AG08396 (cell line): ENCODE measurements around the gene RIPK3.
"Not testable (repeated sequence)": the region's sequence is repeated elsewhere in the genome, so short reads cannot be mapped to it uniquely, and the experiment has no call there.

Experiments used
- DNase-seq: peaks from one replicate; pipeline ENCODE4 v3.0.0; 2012; ENCODE audit warnings: low spot score, mixed read lengths

RIPK3 gene

DNA sequence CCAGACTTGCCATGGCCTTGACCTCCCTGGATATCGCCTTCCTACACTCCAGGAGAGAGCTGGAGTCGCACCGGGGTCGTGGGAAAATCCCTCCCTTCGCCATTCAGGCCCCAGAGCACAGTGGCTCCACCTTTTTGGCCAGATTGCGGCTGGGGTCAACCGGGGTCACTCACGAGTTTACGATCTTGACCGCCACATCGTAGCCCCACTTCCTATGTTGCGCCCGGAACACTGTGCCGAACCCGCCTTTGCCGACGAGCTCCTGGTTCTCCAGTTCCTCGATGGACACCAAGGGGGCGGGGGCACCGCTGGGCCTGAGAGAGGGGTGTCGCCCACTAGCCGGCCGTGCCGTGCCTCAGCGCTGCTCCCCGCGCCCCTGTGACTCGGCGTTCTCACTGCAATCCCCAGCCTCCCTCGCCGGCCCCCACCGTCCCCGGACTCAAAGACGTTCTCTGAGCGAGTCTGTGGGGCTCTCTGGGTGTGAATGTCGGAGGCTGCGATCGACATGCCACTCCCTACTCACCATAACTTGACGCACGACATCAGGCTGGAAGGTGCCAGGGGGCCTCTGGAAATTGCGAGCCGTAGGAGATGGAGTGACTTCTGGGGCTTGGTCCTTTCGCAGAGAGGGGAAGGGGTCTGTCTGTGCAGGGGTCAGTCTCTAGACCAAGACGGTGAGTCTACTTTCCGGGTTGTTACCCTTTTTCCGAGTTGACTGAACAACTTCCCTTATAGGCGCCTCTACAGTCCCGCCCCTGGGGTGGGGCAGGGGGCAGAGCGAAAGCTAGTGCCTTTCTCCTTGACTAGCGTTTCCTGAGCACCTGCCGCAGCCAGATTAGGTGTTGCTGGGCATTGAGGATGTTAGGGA lies at the start of gene RIPK3:
TSS of gene RIPK3 (minus strand) at position 708 of the 868 bp plus-strand sequence. CDS start at position 543, 165 bp downstream.
- no peak for DNase-seq

DNA sequence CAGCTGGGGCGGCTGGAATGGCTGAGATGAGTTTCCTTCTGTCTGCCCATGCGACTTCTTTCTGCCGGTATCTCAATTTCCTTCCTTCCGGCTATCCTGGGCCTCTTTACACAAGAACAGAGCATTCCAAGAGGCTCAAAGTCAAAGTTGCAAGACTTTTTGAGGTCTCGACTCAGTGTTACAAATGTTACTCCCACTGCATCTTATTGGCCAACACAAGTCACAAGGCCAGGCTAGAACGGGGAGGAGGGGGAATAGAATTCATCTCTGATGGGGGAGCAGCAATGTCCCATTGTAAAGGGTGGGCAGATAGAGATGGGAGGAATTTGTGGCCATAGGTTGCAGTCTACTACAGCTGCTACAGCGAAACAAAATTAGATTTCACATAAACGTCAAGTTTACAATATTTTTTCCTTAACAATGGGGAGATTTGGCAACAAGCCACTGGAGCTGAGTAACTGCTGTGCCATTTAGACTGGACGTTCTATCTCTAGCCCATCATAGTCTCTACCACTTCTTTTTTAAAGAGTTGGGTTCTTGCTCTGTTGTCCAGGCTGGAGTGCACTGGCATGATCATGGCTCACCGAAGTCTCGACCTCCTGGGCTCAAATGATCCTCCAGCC lies 49.5 kb upstream of the RIPK3 start:
- DNase-seq: no peak

DNA sequence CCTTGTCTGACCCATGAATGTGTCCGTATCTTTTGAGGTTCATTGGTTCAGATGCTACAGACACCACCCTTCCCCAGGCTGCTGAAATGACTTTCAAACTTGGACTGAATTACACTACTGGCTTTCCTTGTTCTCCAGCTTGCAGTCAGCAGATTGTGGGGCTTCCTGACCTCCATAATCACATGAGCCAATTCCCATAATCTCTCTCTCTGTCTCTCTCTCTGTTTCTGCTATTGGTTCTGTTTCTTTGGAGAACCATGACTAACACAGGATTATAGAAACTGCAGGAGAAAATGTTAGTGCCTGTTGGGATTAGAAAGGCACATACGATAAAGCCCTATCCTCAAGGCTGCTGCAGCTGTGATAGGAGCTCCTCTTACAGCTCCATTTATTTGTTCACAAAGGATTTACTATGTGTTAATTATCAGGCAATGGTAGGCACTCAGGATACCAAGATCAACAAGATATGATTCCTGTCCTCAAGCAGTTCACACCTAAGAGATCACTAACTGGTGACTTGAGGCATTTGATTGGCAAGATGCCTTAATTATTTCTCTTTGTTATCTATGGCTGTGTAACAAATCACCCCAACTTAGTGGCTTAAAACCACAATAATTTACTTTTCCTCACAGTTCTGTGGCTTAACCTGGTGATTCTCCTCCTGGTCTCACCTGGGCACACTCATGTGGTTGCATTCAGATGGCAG lies 48.8 kb upstream of the RIPK3 start:
- no peak for DNase-seq

DNA sequence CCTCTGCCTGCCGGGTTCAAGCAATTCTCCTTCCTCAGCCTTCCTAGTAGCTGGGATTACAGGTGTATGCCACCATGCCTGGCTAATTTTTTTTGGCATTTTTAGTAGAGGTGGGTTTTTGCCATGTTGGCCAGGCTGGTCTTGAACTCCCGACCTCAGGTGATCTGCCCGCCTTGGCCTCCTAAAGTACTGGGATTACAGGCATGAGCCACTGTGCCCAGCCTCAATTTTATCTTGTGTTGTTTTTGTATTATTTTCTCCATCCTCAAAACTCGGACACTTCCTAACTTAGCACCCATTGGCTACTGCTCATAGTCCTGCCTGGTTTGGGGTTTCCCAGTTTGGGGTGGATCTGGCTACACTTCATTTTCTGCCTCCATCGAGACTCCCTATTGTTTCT lies 47.8 kb upstream of the RIPK3 start:
- DNase-seq: not testable (repeated sequence)

DNA sequence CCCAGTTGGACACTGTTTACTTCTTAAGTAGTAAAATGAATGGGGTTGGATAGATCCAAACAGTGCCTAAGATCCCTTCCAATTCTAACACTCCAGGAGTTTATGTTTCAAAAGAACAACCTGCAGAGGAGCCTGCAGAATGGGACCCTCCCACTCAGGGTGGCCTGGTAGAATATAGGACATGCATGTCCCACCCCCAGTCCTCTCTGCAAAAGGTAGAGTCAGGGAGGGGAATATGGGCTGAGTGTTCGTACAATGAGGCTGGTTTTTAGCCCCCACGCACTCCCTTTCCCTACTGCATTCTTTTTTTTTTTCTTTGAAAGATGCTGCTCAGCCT lies 47.2 kb upstream of the RIPK3 start:
- DNase-seq: no peak

DNA sequence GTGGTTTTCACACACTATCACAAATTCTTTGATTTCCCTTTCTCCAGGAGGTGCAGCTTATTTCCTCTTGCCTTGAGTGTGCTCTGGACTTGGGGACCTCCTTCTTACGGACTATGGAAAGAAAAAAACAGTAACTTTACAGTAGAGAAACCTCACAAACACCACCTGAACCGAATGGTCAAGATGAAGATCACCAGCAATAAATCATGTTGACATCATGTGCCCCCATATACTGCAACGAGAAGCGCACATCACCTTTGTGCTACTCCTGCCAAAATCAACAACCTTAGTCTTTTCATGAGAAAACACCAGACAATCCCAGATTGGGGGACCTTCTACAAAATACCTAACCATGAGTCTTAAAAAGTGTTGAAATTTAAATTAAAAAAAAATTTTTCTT lies 45.7 kb upstream of the RIPK3 start:
- no peak for DNase-seq

DNA sequence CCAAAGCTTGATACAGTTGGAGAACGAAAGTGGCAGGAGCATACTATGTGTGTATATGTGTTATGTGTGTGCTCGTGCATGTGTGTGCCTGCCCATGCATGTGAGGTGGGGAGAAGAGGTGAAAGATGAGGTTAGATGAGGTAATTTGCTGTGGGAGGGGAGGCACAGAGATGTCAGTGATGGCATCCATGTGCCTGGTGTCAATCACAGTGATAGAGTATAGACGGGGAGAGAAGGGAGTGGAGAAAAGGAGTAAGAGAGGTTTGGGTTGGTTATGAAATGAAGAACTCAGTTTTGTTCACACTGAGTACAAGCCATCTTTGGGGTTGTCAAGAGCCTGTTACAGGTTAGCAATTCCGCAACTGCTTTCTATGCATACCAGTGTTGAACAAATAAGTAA lies 44.4 kb upstream of the RIPK3 start:
- no peak for DNase-seq

DNA sequence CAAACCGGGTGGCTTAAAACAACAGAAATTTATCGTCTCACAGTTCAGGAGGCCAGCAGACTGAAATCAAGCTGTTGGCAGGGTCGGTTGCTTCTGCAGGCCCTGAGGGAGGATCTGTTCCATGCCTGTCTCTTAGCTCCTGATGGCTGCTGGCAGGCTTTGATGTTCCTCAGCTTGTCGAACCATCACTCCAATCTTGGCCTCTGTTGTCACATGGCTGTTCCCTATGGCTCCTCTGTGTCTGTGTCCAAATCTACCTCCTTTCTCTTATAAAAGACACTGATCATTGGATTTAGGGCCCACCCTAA lies 42.2 kb upstream of the RIPK3 start:
- DNase-seq: no peak

DNA sequence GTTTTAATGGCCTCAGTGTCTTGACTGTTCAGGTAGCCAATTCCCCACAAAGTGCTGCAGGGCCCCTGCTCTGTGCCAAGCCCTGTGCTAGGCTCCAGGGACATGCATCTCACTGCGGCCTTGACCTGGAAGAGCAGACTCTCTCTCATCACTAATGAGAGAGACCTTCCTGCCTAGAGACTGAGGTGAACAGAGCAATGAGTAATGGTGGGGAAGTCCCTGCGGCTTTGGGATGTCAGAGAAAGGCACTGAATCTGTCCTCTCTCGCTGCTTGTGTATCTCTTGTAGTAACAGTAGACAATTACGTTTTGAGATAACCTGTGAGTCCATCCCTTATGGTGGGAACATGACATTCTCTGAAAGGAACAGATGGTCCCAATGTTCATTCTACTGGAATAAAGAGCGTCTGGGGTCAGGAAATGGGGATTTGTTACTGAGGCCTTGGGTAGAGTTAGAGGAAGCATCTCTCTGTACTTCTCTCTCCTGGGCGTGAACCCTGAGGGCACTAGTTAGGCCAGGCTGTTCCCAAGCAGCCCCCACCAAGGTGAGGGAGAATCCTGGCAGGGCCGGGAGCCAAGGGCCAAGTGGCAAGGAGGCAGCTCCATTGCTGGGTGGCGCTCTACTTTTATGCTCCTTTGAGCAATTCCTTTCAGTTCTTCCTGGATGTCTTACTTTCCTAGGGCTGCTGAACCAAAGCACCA lies 41.7 kb upstream of the RIPK3 start:
- no peak for DNase-seq

DNA sequence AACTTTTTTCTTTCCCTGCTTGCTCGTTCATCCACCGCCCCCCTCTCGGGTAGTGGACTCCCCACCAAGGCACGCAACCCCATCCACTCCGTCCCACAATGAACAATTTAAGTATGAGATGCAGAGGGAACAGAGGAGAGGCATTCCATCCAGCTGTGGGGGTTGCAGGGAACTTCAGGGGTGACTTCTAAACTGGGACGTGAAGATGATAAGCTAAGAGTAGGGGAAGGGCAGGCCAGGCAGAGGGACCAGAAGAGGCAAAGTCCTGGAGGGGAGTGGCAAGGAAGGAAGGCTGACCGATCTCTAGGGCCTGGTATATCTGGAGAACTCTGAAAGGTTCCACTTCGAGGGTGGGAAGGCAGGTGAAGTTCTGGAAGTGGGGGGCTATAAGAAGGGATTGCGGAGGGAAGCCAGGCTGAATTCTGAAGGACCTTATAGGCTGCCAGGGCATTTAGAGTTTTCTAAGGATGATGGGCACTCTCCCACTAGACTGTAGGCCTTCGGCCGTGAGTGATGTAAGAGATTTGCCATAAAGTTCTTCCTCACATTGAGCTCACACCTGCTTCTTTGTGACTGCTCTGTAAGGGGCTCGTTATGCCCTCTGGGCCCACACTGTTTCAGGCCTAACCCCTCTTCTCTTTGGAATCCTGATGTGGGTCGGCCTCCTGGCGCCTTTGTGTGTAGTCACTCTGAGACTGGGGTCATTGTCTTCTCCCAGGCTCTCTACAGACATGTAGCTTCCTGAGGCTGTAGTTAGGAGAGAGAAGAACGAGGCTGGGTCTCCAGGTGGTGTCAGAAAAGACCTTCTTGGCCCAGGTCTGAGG lies 40.3 kb upstream of the RIPK3 start:
- DNase-seq: no peak

DNA sequence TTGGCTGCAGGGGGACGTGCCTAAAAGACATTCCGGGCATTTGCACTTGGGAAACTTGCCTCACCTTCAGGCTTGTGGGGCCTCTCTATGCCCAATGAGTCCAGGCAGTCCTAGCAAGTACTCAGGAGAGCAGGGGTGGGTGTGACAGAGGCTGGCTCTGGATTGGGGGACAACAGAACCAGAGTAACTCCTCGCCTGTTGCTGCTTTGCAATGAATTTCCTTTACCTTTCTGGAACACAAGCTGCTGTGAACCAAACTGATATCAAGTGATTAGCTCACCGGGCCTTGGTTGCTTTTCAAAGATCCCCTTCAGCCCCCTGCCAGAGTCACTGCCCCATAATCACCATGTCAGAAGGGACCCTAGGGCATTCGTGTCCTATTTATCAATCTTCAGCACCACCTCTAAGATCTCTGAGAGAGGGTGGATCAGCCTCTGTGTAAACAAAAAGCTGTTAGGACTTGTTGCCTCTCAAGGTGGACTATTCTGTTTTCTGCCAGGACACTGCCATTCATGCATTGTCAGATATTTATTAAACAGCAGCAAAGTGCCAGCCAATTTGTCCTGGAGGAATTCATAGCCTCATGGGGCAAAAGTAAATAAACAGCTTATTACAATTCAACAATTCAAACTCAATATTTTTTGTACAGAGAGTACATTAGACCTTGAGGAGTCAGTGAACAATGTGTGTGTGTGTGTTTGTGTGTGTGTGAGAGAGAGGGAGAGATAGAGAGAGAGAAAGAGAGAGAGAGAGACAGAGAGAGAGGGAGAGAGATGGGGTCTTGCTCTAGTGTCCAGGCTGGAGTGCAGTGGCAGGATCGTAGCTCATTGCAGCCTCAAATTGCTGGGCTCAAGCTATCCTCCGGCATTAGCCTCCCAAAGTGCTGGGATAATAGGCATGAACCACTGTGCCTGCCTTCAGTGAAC lies 39.5 kb upstream of the RIPK3 start:
- no peak for DNase-seq

DNA sequence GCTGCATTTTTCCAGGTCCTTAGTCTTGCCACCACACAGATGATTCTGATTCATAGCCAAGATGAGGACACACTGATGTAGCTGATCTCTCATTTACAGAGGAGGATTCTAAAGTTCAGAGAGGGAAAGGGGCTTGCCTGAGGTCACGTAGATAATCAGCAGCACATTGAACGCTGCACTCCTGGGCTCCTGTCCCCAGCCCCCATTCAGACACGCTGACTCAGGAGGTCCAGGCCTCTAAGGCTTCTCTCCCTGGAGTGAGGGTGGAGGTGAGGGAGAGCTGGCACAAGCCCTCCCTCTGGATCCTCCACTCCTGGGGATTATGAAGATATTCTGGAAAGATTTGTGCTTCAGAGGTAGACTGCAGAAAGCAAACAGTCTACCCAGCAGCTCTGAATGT lies 38.5 kb upstream of the RIPK3 start:
- DNase-seq: no peak

DNA sequence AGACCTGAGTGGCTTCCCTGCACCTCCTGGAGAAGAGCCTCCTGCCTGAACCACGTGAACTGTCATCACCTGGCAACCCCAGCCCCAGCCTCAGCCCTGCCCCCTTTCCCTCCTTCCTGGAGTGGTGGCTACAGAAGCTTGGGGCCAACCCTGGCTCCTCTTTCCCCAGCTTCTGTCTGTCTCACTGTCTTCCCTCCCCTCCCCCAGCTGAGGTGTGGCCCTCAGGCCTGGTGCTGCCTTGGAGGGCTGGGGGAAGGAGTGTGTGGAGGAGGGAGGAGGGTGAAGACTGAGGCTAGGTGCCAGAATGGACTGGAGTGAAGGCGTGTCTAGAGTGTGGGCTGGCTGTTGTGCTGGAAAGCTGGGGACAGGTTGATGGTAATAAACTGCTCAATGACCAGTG lies 37.9 kb upstream of the RIPK3 start:
- no peak for DNase-seq

DNA sequence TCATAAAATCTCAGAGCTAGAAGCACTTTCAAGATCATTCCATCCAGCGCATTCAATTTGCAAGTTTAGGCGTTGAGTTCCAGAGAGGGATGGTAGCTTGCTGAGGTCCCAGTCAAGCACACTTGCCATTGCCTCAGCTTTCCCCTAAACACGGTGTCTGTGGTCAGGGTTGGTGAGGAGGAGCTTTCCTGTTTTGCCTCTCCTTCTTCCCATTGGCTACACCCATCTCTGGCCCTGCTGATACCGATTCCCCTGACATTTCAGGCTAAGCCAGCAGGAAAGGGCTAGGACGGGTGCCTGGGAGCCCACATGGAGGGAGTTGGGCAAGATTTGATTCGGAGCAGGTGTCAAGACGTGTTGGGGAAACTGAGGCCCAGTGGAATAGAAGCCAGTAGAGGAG lies 37.3 kb upstream of the RIPK3 start:
- DNase-seq: no peak

DNA sequence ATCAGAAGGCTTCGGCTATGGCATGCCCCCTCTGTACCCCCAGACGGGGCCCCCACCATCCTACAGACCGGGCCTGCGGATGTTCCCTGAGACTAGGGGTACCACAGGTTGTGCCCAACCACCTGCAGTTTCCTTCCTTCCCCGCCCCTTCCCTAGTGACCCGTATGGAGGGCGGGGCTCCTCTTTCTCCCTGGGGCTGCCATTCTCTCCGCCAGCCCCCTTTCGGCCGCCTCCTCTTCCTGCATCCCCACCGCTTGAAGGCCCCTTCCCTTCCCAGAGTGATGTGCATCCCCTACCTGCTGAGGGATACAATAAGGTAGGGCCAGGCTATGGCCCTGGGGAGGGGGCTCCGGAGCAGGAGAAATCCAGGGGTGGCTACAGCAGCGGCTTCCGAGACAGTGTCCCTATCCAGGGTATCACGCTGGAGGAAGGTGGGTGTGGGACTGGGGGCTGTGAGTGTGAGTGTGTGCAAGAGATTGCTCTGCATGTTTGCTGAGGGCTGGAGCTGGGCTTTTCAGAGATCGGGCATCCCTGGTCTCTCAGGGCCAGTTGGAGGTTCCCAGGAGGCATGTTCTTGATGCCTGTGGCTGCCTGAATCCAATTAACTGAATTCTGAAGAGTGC lies 36.8 kb upstream of the RIPK3 start:
- no peak for DNase-seq

DNA sequence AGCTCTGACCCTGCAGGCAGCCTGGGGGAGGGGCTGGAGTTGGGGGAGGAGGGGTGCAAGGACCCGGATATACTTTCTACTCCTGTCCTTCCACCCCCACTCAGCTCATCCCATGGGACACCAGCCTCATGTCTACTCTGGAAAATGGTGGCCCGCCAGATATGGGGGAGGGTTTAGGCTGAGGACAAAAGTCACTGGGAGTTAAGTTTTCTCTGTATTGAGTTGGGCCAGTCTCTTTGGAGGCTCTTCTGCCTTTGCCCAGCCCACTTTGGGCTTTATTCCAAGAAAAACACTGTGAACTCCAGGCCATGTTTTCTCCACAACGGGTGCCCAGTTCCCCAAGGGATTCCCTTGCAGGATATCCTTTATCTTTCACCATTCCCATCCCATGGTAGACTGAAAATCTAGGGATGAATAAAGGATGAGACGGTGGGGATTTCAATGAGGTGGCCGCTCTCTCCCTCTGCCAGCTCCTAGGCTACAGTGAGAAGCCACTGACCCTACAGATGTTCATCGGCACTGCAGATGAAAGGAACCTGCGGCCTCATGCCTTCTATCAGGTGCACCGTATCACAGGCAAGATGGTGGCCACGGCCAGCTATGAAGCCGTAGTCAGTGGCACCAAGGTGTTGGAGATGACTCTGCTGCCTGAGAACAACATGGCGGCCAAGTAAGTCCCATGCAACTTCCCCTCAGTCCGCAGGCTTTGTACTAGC lies 33.1 kb upstream of the RIPK3 start:
- no peak for DNase-seq

DNA sequence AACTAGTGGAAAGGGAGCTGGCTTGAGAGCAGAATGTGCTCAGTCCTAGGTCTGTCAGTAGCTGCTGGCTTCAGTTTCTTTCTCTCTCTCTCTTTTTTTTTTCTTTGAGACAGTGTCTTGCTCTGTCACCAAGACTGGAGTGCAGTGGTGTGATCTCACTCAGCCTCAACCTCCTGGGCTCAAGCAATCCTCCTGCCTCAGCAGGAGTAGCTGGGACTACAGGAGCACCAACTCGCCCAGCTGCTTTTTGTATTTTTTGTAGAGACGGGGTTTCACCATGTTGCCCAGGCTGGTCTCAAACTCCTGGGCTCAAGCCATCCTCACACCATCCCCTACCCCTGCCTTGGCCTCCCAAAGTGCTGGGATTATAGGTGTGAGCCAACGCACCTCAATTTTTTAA lies 31.8 kb upstream of the RIPK3 start:
- not testable (repeated sequence) for DNase-seq

DNA sequence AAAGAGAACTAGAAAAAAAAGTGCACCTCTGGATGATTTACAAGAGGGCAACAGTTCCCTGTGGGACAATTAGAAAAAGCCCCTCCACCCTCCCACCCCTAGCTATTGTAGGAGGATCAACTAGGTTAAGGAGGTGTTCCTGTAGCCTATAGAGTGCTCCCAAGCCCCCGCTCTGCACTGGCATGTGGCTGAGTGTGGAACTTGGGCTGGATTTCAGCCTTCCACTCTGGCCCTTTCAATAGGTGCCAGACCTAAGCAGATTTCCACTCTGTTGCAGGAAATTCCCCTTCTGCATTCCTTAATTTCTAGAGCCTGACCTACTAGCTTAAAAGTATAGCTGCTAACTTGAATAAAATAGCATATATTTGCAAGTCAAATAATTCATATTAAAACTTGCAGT lies 31.0 kb upstream of the RIPK3 start:
- DNase-seq: no peak

DNA sequence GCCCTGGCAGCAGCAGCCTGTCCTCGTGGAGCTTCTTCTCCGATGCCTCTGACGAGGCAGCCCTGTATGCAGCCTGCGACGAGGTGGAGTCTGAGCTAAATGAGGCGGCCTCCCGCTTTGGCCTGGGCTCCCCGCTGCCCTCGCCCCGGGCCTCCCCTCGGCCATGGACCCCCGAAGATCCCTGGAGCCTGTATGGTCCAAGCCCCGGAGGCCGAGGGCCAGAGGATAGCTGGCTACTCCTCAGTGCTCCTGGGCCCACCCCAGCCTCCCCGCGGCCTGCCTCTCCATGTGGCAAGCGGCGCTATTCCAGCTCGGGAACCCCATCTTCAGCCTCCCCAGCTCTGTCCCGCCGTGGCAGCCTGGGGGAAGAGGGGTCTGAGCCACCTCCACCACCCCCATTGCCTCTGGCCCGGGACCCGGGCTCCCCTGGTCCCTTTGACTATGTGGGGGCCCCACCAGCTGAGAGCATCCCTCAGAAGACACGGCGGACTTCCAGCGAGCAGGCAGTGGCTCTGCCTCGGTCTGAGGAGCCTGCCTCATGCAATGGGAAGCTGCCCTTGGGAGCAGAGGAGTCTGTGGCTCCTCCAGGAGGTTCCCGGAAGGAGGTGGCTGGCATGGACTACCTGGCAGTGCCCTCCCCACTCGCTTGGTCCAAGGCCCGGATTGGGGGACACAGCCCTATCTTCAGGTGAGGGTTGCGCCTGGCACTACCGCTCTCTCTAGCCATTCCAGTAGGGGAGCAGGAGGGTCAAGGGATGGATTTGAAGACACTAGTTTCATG lies 30.3 kb upstream of the RIPK3 start:
- no peak for DNase-seq
